ENCODE data around the gene ATL1. TPM values are rescaled to one million over a fixed set of nuclear protein-coding genes. Genes with fewer than 3 reads are reported as not detected.

The ATL1 gene
- total RNA-seq, 1 experiment from 2014 or later = 1.5 TPM

DNA sequence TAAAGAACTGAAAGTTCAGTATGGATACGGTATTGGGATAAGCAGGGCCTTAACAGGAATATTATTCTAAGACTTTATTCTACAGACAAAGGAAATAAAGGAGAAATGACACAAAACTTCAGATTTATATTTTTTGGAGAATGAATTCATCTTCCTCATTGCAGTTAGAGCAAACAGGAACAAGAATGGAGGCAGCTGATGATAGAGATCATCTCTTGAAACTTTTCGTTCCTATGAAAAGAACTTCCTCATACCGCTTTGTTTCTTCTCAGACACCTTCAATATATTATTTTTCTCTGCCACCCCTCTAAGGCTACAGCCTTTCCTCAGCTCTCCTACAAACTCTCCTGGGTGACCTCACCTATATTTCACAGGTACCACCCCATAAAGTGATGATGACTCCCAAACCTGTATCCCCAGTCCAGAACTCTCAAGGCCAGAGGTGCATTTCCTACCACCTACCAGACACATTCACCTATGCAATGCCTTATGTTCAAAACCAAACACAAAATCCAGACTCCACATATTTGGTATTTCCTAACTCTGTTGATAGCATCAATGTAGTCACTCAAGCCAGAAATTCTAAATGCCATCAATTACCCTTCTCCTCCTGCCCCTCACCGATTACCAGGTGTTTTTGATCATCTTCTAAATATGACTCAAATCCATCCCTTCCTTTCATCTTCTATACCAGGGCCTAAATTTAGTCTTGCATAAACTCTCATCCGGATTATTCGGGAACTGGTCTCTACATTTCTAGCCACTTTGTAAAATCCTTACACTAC is 35.0 kb upstream of the ATL1 start:
- DNase-seq (ENCODE audit: low read depth, low spot score) (no peak), ATAC-seq (no peak)
- Histone ChIP-seq H3K27ac (ENCODE audit: low read length) (no peak overlapping the region), H3K4me3 (ENCODE audit: low read depth in 2 of 2, low read length in 2 of 2) (no peak overlapping the region), H3K36me3 (ENCODE audit: control insufficient read depth, insufficient read depth, low read length) (no peaks in the 10 kb centered on the region; the same call in 1 of the 2 replicates), H3K27me3 (ENCODE audit: control insufficient read depth, insufficient read depth, low read length) (no peaks in the 10 kb centered on the region), H3K4me1 (ENCODE audit: control insufficient read depth, insufficient read depth, low read length) (peaks cover 6% of the 10 kb centered on the region), H3K9me3 (ENCODE audit: control insufficient read depth, insufficient read depth, low read depth, low read length) (no peaks in the 10 kb centered on the region)
- BruUV-seq (replicated peaks) = no TSS peak
- in situ Hi-C loops (cut with HindIII; ENCODE audit: low pct_unique_long_range_greater_than_20kb, low sequenced_read_pairs) (no loop called here), intact Hi-C loops (cut with micrococcal nuclease; ENCODE audit: unreplicated experiment) (no loop called here)
- ChIA-PET CTCF (no interaction called here), POLR2A (no interaction called here)
- TF ChIP-seq POLR2AphosphoS5 (IDR thresholded peaks at IDR 0.05; ENCODE audit: low read depth, low read length) = no peak
- no peak for TF ChIP-seq SIN3A (IDR thresholded peaks at IDR 0.05; ENCODE audit: borderline replicate concordance, insufficient read depth, low read depth, low read length)
- TF ChIP-seq, protein P1, sequence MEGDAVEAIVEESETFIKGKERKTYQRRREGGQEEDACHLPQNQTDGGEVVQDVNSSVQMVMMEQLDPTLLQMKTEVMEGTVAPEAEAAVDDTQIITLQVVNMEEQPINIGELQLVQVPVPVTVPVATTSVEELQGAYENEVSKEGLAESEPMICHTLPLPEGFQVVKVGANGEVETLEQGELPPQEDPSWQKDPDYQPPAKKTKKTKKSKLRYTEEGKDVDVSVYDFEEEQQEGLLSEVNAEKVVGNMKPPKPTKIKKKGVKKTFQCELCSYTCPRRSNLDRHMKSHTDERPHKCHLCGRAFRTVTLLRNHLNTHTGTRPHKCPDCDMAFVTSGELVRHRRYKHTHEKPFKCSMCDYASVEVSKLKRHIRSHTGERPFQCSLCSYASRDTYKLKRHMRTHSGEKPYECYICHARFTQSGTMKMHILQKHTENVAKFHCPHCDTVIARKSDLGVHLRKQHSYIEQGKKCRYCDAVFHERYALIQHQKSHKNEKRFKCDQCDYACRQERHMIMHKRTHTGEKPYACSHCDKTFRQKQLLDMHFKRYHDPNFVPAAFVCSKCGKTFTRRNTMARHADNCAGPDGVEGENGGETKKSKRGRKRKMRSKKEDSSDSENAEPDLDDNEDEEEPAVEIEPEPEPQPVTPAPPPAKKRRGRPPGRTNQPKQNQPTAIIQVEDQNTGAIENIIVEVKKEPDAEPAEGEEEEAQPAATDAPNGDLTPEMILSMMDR (IDR thresholded peaks at IDR 0.05) = no peak
- TF ChIP-seq, protein P2, sequence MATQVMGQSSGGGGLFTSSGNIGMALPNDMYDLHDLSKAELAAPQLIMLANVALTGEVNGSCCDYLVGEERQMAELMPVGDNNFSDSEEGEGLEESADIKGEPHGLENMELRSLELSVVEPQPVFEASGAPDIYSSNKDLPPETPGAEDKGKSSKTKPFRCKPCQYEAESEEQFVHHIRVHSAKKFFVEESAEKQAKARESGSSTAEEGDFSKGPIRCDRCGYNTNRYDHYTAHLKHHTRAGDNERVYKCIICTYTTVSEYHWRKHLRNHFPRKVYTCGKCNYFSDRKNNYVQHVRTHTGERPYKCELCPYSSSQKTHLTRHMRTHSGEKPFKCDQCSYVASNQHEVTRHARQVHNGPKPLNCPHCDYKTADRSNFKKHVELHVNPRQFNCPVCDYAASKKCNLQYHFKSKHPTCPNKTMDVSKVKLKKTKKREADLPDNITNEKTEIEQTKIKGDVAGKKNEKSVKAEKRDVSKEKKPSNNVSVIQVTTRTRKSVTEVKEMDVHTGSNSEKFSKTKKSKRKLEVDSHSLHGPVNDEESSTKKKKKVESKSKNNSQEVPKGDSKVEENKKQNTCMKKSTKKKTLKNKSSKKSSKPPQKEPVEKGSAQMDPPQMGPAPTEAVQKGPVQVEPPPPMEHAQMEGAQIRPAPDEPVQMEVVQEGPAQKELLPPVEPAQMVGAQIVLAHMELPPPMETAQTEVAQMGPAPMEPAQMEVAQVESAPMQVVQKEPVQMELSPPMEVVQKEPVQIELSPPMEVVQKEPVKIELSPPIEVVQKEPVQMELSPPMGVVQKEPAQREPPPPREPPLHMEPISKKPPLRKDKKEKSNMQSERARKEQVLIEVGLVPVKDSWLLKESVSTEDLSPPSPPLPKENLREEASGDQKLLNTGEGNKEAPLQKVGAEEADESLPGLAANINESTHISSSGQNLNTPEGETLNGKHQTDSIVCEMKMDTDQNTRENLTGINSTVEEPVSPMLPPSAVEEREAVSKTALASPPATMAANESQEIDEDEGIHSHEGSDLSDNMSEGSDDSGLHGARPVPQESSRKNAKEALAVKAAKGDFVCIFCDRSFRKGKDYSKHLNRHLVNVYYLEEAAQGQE (IDR thresholded peaks at IDR 0.05; ENCODE audit: insufficient read depth in 1 of 2, low read depth in 2 of 2, low read length in 1 of 2) = no peak
- no peak for TF ChIP-seq TCF7L2 (IDR thresholded peaks at IDR 0.05; ENCODE audit: low read depth, low read length)

GRCh38 chr14:50528000-50528399 is 31.9 kb upstream of the ATL1 start:
- no peak overlapping the region for H3K27ac ChIP-seq (ENCODE audit: low read length)
- no peaks in the 10 kb centered on the region for H3K9me3 ChIP-seq (ENCODE audit: control insufficient read depth, insufficient read depth, low read depth, low read length)
- no peak for DNase-seq (ENCODE audit: low read depth, low spot score)
- H3K4me3 ChIP-seq (ENCODE audit: low read depth in 2 of 2, low read length in 2 of 2) = no peak overlapping the region
- H3K27me3 ChIP-seq (ENCODE audit: control insufficient read depth, insufficient read depth, low read length) = no peaks in the 10 kb centered on the region
- ChIA-PET CTCF (no interaction called here), POLR2A (interaction anchor here (0.8 kb wide), 1 partner anchor 13 kb away, joined by 21 read pairs; no protein-coding TSS in a partner anchor)
- TF ChIP-seq, protein P2 (IDR thresholded peaks at IDR 0.05; ENCODE audit: insufficient read depth in 1 of 2, low read depth in 2 of 2, low read length in 1 of 2) = no peak
- TF ChIP-seq TCF7L2 (IDR thresholded peaks at IDR 0.05; ENCODE audit: low read depth, low read length) = no peak
- TF ChIP-seq POLR2AphosphoS5 (IDR thresholded peaks at IDR 0.05; ENCODE audit: low read depth, low read length) = no peak
- no peak for TF ChIP-seq SIN3A (IDR thresholded peaks at IDR 0.05; ENCODE audit: borderline replicate concordance, insufficient read depth, low read depth, low read length)
- TF ChIP-seq, protein P1 (IDR thresholded peaks at IDR 0.05) = no peak
- H3K4me1 ChIP-seq (ENCODE audit: control insufficient read depth, insufficient read depth, low read length) = peaks cover 4% of the 10 kb centered on the region; the same call in 1 of the 2 replicates
- ATAC-seq = no peak
- no peaks in the 10 kb centered on the region; the same call in 1 of the 2 replicates for H3K36me3 ChIP-seq (ENCODE audit: control insufficient read depth, insufficient read depth, low read length)
- intact Hi-C loops (cut with micrococcal nuclease; ENCODE audit: unreplicated experiment) = no loop called here
- in situ Hi-C loops (cut with HindIII; ENCODE audit: low pct_unique_long_range_greater_than_20kb, low sequenced_read_pairs) = no loop called here
- no TSS peak for BruUV-seq (replicated peaks)

Data from Panc1 (cell line).